Astrocyte (in vitro differentiated cells and primary cell): ENCODE measurements around the gene ADGRF1. TPM values are rescaled to one million over a fixed set of nuclear protein-coding genes. Genes with fewer than 3 reads are reported as not detected.

Source experiments
- DNase-seq: peaks from one replicate; pipeline ENCODE4 v3.0.0-alpha.2; 2010; ENCODE audit warnings: low read depth
- FAIRE-seq: peaks from 2 replicates; lab custom pipeline; 2011; peaks lifted over from hg19 to GRCh38; lab: Jason Lieb, UNC
- H2AFZ ChIP-seq: 2 replicates; pipeline ENCODE4 v1.6.0; 2012; ENCODE audit warnings: low read depth, low read length, inconsistent platforms
- H3K27ac ChIP-seq: 2 replicates; pipeline ENCODE4 v1.5.1; 2011; ENCODE audit warnings: low read depth, low read length, inconsistent platforms
- H3K27me3 ChIP-seq: 2 replicates; pipeline ENCODE4 v1.6.0; 2011; ENCODE audit warnings: low read length, inconsistent platforms; ENCODE audit not compliant: insufficient read depth
- H3K36me3 ChIP-seq: 2 replicates; pipeline ENCODE4 v1.5.1; 2011; ENCODE audit warnings: low read length, inconsistent platforms; ENCODE audit not compliant: insufficient read depth
- H3K4me1 ChIP-seq: 2 replicates; pipeline ENCODE4 v1.5.1; 2011; ENCODE audit warnings: low read length, inconsistent platforms; ENCODE audit not compliant: insufficient read depth
- H3K4me2 ChIP-seq: 2 replicates; pipeline ENCODE4 v1.6.0; 2012; ENCODE audit warnings: low read length, inconsistent platforms
- H3K4me3 ChIP-seq: 2 replicates; pipeline ENCODE4 v1.5.1; 2011; ENCODE audit warnings: low read depth, mild to moderate bottlenecking, low read length, inconsistent platforms; ENCODE audit not compliant: insufficient read depth
- H3K79me2 ChIP-seq: 2 replicates; pipeline ENCODE4 v1.6.0; 2012; ENCODE audit warnings: mild to moderate bottlenecking, low read length, inconsistent platforms; ENCODE audit not compliant: insufficient read depth
- H3K9ac ChIP-seq: 2 replicates; pipeline ENCODE4 v1.6.0; 2012; ENCODE audit warnings: mild to moderate bottlenecking, low read length, inconsistent platforms
- H3K9me3 ChIP-seq: 2 replicates; pipeline ENCODE4 v1.5.1; 2012; ENCODE audit warnings: low read depth, mild to moderate bottlenecking, low read length, inconsistent platforms; ENCODE audit not compliant: insufficient read depth
- H4K20me1 ChIP-seq: 2 replicates; pipeline ENCODE4 v1.6.0; 2012; ENCODE audit warnings: low read length, inconsistent platforms; ENCODE audit not compliant: insufficient read depth
- H3K27ac Mint-ChIP-seq: one replicate; pipeline ENCODE4 v1.8.0; 2021; ENCODE audit warnings: mild to moderate bottlenecking, mixed read lengths; ENCODE audit not compliant: unreplicated experiment
- H3K27me3 Mint-ChIP-seq: one replicate; pipeline ENCODE4 v1.8.0; 2021; ENCODE audit warnings: low read depth, mixed read lengths; ENCODE audit not compliant: unreplicated experiment
- H3K36me3 Mint-ChIP-seq: one replicate; pipeline ENCODE4 v1.8.0; 2021; ENCODE audit warnings: low read depth, mixed read lengths; ENCODE audit not compliant: unreplicated experiment
- H3K4me1 Mint-ChIP-seq: one replicate; pipeline ENCODE4 v1.8.0; 2021; ENCODE audit warnings: low read depth, mixed read lengths; ENCODE audit not compliant: unreplicated experiment
- H3K4me3 Mint-ChIP-seq: one replicate; pipeline ENCODE4 v1.8.0; 2021; ENCODE audit warnings: mild to moderate bottlenecking, moderate library complexity, mixed read lengths; ENCODE audit not compliant: unreplicated experiment
- H3K9me3 Mint-ChIP-seq: one replicate; pipeline ENCODE4 v1.8.0; 2021; ENCODE audit warnings: mild to moderate bottlenecking, mixed read lengths; ENCODE audit not compliant: unreplicated experiment
- EZH2 ChIP-seq: IDR thresholded peaks from 2 replicates; pipeline ENCODE4 v1.6.1; 2012; ENCODE audit warnings: mild to moderate bottlenecking, low read length, inconsistent platforms; ENCODE audit not compliant: insufficient read depth
- total RNA-seq: library from RNA; stranded (reverse); gene quantifications from 2 replicates; pipeline ENCODE4 v1.2.1, GENCODE V29; 2021
- TF ChIP-seq, protein P1 (sequence below): IDR thresholded peaks from 2 replicates; pipeline ENCODE4 v1.5.1; 2011; ENCODE audit warnings: low read depth, mild to moderate bottlenecking, inconsistent platforms, low read length, moderate library complexity; ENCODE audit not compliant: insufficient read depth

The ADGRF1 gene
- total RNA-seq, 1 donor from 2014 or later = 0.25 TPM

DNA sequence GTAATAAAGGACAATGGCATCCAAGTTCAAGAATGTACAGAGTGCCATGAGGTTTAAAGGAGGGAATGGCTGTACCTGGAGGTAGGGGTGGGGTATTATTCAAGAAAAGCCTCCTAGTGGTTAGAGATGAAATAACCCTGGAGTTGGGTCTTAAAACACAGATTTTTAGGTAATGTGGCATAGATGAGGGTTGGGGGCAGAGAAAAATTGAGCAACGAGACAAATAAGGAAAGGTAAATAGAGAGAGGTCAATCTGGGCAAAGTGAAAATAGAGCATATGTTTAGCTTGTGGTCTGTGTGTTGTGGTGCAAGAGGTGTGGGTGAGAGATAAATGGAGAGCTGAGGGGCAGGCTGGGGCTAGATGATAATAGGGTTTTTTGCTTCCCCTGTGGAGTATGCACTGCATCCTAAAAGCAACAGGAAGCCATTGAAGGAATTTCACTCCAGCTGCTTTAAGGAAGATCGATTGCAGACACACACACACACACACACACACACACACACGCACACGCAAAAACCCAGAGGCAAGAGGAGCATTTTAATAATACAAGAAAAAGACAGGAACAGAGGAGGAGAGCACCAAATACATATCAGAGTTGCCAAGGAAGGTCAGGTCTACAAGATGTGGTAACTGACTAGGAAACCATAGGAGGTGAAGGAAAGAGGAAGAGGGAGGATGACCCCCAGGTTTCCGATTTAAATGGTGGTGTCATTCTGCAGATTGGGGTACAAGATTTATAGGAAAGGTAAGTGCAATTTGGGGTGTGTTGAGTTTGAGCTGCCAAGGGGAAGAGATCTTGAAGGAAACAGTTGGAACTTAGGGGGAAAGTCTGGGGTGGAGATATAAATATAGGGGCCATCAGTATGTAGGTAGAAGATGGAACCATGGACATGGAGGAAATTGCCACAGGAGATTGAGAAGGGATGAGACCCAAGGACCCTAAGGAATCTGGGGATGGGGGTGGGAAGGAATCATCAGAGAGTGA lies 31.3 kb upstream of the ADGRF1 start:
- Mint-ChIP-seq H3K9me3 (peaks cover 2% of the 10 kb centered on the region), H3K27ac (no peak overlapping the region), H3K27me3 (no peaks in the 10 kb centered on the region), H3K36me3 (no peaks in the 10 kb centered on the region), H3K4me1 (peaks cover 7% of the 10 kb centered on the region), H3K4me3 (no peak overlapping the region)
- H3K79me2 ChIP-seq = no peaks in the 10 kb centered on the region
- no peaks in the 10 kb centered on the region for H3K27me3 ChIP-seq
- H2AFZ ChIP-seq = no peak overlapping the region
- DNase-seq (no peak), FAIRE-seq (no peak)
- no peak for TF ChIP-seq EZH2
- TF ChIP-seq, protein P1, sequence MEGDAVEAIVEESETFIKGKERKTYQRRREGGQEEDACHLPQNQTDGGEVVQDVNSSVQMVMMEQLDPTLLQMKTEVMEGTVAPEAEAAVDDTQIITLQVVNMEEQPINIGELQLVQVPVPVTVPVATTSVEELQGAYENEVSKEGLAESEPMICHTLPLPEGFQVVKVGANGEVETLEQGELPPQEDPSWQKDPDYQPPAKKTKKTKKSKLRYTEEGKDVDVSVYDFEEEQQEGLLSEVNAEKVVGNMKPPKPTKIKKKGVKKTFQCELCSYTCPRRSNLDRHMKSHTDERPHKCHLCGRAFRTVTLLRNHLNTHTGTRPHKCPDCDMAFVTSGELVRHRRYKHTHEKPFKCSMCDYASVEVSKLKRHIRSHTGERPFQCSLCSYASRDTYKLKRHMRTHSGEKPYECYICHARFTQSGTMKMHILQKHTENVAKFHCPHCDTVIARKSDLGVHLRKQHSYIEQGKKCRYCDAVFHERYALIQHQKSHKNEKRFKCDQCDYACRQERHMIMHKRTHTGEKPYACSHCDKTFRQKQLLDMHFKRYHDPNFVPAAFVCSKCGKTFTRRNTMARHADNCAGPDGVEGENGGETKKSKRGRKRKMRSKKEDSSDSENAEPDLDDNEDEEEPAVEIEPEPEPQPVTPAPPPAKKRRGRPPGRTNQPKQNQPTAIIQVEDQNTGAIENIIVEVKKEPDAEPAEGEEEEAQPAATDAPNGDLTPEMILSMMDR = peak; percentile 22
- H4K20me1 ChIP-seq = no peaks in the 10 kb centered on the region
- H3K4me1 ChIP-seq = no peaks in the 10 kb centered on the region
- no peaks in the 10 kb centered on the region for H3K9me3 ChIP-seq
- no peak overlapping the region for H3K27ac ChIP-seq
- H3K36me3 ChIP-seq = no peaks in the 10 kb centered on the region
- no peak overlapping the region for H3K4me2 ChIP-seq
- H3K4me3 ChIP-seq = no peak overlapping the region
- no peak overlapping the region for H3K9ac ChIP-seq

DNA sequence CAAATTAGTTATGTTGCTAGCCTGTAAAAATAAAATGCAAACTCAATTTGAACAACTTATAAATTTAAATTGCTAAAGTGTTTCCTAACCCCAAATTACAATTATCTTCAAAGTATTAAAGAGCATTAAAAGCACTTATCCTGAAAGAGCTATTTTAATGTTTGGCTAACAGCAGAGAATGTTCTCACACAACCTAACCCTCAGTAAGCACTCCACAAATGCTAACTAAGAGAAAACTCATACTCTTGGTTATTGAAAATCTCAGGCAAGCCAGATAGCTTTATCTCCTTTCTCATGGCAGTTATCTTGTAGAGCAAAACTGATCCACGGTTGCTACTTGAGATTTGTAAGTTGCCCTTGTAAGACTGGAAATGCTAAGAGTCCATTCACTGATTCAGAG lies 30.5 kb upstream of the ADGRF1 start:
- no peak for TF ChIP-seq EZH2
- TF ChIP-seq, protein P1 = no peak
- Histone ChIP-seq H3K79me2 (no peaks in the 10 kb centered on the region), H3K36me3 (no peaks in the 10 kb centered on the region), H3K4me3 (no peak overlapping the region), H3K4me1 (no peaks in the 10 kb centered on the region), H4K20me1 (no peaks in the 10 kb centered on the region), H3K27ac (no peak overlapping the region), H3K9me3 (no peaks in the 10 kb centered on the region), H2AFZ (no peak overlapping the region), H3K27me3 (no peaks in the 10 kb centered on the region), H3K9ac (no peak overlapping the region), H3K4me2 (no peak overlapping the region)
- DNase-seq = no peak
- H3K36me3 Mint-ChIP-seq = no peaks in the 10 kb centered on the region
- no peak overlapping the region for H3K27ac Mint-ChIP-seq
- peaks cover 2% of the 10 kb centered on the region for H3K9me3 Mint-ChIP-seq
- no peak overlapping the region for H3K4me3 Mint-ChIP-seq
- no peaks in the 10 kb centered on the region for H3K27me3 Mint-ChIP-seq
- H3K4me1 Mint-ChIP-seq = peaks cover 7% of the 10 kb centered on the region
- no peak for FAIRE-seq

DNA sequence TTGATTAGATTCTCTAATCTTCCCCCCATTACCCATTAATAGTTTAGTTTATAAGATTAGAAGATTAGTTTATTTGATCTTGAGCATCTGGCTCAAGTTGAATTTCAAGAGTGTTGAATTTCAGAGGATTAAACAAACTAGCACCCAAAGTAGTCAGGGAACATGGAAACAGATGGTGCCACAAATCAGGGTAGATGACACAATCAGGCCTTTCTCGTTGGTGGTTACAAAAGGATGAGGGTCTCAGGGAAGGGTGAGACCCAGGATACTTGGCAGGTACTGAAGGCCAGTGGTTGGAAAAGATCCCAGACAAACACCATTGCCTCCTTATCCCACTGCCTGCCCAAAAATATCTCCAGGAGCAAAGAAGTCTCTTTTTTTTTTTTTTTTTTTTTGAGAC lies 29.5 kb upstream of the ADGRF1 start:
- H3K36me3 ChIP-seq = no peaks in the 10 kb centered on the region
- H3K27me3 ChIP-seq = no peaks in the 10 kb centered on the region
- no peaks in the 10 kb centered on the region for H3K79me2 ChIP-seq
- DNase-seq = no peak
- no peaks in the 10 kb centered on the region for H4K20me1 ChIP-seq
- H3K9me3 Mint-ChIP-seq = peaks cover 2% of the 10 kb centered on the region
- no peaks in the 10 kb centered on the region for H3K4me1 ChIP-seq
- H3K27ac Mint-ChIP-seq = no peak overlapping the region
- TF ChIP-seq, protein P1 = no peak
- TF ChIP-seq EZH2 = no peak
- no peak overlapping the region for H3K4me3 ChIP-seq
- H3K27ac ChIP-seq = no peak overlapping the region
- no peak for FAIRE-seq
- no peak overlapping the region for H3K4me3 Mint-ChIP-seq
- no peak overlapping the region for H2AFZ ChIP-seq
- no peaks in the 10 kb centered on the region for H3K9me3 ChIP-seq
- H3K9ac ChIP-seq = no peak overlapping the region
- H3K4me2 ChIP-seq = no peak overlapping the region
- no peaks in the 10 kb centered on the region for H3K27me3 Mint-ChIP-seq
- peaks cover 2% of the 10 kb centered on the region for H3K4me1 Mint-ChIP-seq
- H3K36me3 Mint-ChIP-seq = no peaks in the 10 kb centered on the region
